ENCODE results near the gene WNT11.

The WNT11 gene

DNA sequence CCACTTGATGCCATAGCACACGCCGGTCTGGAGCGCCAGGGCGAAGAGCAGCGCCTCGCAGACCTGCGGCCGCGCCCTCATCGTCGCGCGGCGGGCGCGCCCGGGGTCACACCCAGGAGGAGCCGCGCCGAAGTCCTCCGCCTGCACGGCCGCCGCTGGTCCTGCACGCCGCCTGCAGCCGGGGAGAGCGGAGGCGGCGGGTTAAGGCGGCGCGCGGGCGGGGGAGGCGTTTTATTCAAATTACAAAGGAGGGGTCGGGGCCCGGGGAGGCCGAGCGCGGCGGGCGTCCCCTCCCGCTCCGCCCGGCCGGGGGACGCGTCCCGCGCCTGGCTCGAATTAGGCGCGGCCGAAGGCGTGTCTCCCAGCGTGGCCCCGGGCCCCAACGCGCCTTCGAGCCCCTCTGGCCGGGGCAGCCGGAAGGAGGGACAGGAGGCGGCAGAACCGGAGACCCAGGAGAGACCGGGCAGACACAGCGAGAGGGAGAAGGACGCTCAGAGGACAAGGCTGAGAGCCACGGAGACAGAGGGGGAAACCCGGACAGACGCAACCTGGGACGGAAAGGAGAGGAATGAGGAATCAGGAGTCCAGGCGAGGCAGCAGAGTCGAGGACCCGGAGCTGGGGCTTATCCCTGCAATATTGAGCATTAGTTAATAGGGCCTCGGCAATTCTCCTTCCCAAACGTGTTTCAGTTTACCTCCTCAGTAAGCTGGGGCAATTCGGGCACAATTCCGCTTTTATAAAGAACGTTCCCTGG, at the start of gene WNT11:
WNT11 (minus strand) TSS at position 176 of the 755 bp plus-strand sequence; CDS start at position 81, 95 bp downstream.
- no peak for DNase-seq (ENCODE audit: low read depth)

DNA sequence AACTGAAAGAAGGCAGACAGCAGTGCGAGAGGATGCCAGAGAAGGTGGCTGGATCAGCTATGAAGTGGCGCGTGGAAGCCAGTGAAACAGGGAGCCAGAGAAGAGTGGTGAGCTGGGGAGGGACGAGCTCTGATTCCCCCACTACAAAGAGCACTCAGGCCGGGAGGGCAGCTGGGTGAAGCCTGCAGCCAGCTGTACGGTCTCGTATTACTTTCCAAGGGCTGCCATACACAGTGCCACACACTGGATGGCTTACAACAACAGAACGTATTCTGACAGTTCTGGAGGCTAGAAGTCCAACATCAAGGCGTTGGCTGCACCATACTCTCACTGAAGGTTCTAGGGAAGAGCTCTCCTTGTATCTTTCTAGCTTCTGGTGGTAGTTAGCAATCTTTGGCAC, 47.1 kb upstream of the WNT11 start:
- DNase-seq (ENCODE audit: low read depth), result no peak

DNA sequence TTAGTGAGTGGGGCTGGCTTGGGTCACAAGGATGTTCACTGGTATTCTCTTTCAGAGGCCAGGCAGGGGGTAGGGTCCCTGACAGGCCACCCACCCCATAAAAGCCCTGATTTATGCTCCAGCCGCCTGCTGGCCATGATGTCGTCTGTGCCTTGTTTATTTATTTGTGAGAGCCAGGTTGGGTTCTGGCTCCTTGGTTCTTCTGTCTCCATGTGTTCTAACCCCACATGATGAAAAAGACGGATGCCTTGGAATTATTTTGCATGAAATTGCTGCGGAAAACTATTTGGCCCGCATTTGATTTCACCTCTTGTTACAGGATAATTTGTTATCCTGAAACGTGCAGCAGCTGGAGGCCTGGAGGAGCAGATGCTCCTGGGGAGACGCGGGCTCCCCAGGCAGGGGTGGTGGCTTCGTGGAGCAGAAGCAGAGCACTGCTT, 46.3 kb upstream of the WNT11 start:
- DNase-seq (ENCODE audit: low read depth), result no peak

DNA sequence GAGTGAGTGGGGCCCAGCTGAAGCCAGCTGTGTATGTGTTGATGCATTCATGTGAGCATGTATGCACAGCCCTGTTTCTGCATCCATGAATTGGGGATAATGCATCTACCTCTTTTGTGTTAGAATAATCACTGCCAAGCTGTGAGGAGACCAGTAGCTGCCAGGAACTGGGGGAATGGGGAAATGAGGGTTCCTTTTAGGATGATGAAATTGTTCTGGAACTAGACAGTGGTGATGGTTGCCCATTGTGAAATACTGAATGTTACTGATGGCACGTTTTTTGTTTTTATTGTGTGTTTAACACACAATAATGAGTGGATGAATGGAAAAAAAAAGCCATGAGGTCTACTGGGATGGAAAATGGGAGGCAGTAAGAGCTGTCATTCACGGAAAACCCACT, 45.3 kb upstream of the WNT11 start:
- no peak for DNase-seq (ENCODE audit: low read depth)

DNA sequence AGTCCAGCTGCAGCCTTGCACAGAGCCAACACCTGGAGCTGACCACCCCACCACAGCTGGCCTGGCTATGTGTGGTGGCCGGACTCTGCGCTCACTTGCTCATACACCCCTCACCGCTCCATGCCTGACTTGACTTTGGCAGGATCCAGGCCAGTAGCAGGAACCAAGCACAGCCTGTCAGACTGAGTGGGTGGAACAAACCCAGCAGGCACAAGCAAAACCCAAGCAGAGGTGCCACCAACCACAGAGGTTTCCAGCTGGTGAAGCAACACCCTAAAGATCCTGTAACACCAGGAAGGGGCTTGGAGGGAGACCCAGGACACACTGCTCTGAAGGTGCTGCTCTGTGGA, 44.9 kb upstream of the WNT11 start:
- no peak for DNase-seq (ENCODE audit: low read depth)

DNA sequence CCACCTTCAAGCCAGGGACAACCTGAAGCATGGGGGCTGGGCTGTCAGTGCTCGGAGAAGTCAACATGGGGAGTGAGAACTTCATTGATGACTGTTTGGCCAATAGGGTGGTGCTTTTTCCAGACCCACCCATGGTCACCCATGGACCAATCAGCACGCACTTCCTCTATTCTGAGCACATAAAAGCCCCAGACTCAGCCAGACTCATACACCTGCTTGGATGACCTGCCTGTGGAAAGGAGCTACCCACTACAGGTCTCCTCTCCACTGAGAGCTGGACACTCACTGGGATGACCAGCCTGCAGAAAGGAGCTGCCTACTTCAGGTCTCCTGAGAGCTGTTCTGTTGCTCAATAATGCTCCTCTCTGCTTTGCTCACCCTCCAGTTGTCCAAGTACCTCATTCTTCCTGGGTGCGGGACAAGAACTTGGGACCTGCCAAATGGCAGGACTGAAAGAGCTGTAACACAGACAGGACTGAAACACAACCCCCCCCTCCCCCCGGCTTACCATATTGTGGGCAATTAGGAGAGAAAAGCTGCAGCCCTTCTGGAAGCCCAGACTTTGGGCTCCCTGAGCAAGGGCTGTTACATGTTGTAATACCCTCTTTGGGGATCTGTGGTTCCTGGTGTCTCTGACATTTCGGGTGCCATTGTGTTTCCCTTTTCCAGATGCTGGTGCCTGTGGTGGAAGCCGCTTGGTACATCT, 44.4 kb upstream of the WNT11 start:
- no peak for DNase-seq (ENCODE audit: low read depth)

DNA sequence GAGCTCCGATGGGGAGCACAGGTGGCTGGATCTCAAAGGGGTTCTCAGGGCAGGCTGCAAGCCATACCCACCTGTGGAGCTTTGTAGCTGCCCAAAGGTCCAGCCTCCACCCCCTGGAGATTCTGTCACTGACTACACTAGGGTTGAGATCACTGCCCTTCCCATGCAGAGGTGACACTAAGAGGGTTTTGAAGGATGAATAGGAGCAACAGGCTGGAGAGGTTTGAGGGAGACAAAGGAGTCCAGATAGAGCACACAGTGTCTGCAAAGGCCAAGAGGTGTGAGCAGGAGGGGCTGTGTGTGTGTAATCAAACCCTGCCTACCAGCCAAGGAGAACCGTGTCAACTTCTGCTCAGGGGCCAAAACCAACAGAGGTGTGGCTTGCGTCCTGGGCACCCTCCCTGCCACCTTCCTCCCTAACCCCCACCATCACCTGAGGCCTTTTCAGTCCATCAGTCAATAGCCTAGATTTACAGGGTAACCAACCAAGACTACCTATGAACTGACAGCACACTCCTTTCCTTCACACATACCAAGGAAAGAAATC, 43.0 kb upstream of the WNT11 start:
- no peak for DNase-seq (ENCODE audit: low read depth)

DNA sequence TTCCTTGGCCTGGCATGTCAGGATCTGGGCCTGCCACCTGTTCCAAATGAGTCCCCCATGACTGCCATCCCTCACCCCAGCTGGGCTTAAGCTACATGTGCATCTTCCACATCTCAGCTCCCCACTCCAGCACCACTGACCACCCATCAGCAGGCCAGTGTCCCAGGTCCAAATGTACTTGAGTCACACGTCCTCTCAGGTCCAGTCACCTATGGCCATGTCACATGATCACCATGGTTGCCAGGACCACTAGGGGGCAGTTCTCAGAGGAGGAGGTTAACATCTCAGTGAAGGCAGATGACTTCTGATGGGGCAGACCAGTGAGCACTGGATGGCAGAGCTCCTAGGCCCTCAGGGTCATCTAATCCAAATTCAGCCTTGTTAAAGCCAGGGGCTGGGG, 41.9 kb upstream of the WNT11 start:
- no peak for DNase-seq (ENCODE audit: low read depth)

DNA sequence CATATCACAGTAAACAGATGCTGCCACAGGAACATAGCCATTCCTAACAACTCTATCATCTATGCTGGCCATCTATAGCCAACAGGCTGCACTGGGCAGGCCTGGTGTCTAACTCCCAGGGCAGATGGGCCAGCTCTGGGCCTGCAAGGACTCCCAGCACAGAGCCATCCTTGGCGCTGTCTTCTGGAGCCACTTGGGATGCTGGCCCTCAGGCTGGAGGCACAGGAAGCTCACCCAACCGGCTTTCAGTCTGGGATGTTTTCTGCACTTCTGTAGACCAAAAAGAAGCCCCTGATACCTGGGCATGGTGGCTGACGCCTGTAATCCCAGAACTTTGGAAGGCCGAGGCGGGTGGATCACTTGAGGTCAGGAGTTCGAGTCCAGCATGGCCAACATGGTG, 40.8 kb upstream of the WNT11 start:
- DNase-seq (ENCODE audit: low read depth), result no peak

DNA sequence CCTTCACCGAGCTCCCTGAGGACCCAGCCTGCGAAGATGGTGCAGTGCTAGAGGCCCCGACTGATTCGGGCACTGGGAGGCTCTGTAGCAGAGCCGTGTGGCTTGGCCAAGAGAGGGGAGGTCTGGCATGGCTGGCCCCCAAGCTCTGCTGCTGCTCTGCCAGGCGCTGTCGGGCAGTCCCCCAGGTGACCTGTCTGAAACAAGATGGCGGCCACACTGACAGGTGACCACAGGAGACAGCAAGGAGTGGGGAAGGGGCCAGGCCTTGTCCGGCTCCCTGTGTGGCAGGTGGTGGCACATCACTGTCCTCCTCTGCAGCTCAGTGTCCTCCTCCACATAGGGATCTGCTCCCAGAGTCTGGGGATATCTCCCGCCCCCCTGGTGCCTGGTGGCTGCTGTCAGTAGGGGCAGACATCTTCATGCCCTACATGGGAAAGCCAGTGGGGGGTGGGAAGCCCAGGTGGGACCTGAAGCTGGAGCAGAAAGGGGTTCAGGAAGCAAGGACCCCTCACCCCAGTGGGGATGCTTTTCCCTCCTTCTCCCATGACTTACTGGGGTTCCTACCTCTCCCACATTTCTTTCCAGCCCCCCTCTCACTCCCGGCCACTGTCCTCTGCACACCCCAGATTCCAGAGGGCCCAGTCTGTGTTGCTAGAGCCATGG, 40.1 kb upstream of the WNT11 start:
- DNase-seq (ENCODE audit: low read depth), result no peak

DNA sequence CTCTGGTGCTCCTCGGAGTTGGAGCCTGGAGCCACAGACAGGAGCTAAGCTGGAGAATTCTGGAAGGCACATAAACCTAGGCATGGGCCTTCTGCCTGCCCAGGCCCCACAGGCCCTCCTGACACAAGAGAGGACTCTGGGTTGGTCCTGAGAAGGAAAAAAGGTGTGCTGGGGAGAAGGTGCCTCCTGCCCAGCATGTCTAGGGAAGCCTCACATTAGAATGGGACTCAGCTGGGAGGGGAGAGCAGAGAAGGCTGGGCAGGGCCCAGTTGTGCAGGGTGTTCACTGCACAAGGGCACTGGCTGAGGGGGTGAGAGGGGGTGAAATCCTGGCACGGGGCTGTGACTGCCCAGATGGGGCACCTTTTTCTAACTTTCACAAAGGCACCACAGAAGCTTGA, 39.4 kb upstream of the WNT11 start:
- no peak for DNase-seq (ENCODE audit: low read depth)

DNA sequence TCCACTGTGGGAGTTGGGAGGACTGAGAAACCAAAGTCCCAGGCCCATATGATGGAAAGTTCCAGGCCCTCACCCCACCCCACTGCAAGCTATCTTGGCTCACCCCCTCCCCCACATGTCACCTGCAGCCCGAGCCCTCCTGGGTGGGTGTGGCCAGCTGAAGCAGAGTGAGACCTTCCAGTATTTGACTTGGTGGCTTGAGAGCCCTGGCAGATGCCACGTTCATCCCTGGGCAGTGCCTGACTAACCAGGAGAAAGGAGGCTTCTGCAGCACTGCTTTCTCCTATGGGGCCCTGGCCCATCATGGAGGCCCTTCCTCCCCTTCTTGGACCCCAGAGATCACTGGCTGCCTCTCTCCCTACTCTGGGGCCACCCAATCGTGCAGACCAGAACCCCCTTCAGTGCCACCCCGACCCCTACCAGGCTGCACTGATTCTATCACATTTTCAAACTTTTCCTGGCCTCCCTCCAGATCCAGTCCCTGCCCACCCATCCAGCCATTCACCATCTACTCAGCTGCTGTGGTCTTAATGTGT, 38.1 kb upstream of the WNT11 start:
- DNase-seq (ENCODE audit: low read depth), result no peak

DNA sequence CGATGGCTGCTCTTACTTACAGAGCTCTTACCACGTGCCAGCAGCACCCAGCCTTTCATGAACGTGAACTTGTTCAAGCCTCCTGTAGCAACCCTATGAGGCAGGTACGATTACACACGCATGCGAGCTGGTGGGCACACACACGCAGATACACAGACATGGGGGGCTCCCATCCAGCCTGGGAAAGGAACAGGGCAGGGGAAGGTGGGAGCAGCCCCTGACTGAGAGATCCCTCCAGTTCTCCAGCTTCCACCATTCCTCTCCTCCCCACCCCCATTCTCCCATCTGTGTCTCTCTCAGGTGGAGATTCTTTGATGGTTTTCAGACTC, 37.6 kb upstream of the WNT11 start:
- DNase-seq (ENCODE audit: low read depth), result no peak

DNA sequence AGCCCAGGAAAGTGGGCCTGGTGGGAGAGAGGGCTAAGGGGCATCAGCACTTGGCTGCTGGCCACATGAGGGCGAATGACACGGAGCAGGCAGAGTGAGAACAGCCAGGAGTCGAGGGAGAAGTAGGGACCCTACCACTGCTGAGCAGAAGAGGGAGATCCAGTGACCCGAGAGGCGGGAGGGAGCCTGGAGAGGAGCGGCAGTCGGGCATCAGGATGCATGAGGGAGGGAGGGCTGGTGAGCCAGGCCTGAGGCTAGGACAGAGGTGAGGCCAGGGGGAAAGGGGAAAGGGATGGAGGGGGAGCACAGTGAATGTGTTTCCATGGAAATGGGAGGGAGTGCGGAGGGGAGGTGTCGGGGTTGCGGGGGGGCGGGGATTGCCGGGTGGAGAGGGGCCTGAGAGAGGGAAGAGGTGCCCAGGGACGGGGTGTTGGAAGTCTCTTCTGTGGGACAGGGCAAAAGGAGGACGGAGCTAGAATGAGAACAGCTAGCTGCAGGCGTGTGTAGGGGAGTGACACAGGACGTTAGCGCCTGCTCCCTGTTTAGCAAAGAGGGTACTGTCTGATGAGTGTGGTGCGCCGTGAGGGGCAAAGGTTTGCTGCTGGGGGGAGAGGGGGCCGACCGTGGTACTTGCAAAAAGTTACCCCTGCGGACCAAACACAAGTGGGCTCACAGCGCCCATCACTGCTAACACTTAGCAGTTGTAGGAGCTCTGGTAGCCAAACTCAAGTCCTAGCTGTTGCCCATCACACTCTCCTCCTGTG, 37.1 kb upstream of the WNT11 start:
- DNase-seq (ENCODE audit: low read depth), result no peak

DNA sequence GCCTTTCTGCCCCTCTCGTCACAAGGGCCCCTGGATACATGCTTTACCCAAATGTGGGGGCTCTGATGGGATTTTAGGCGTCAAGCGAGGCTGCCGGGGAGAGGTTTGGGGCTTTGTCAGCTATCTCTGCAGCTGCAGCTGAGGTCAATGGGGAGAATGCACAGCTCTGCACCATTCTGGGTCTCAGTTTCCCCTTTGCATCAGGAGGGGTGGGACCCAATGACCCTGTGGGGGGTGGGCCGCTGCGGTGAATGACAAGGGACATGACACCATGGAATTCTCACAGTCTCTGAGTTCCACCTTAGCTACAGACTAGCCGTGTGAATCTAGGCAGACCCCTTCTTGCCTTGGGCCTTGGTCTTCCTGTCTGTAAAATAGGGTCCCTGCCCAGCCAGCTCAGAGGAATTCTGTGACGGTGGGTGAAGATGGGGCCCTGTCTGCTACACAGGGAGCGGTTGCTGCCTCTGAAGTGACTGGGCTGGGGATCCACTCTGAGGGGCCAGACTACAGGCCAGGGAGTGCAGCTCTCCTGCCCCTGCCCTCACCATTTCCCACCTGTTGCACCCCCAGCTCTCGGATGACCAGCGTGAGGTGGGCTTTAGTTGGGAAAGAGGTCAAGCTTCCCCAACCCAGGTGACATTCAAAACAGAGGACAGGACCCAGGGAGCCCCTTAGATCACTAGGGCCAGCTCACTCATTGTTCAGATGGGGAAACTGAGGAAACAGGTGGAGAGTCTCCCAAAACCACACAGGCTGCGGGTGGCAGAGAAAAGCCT, 35.9 kb upstream of the WNT11 start:
- DNase-seq (ENCODE audit: low read depth), result no peak

DNA sequence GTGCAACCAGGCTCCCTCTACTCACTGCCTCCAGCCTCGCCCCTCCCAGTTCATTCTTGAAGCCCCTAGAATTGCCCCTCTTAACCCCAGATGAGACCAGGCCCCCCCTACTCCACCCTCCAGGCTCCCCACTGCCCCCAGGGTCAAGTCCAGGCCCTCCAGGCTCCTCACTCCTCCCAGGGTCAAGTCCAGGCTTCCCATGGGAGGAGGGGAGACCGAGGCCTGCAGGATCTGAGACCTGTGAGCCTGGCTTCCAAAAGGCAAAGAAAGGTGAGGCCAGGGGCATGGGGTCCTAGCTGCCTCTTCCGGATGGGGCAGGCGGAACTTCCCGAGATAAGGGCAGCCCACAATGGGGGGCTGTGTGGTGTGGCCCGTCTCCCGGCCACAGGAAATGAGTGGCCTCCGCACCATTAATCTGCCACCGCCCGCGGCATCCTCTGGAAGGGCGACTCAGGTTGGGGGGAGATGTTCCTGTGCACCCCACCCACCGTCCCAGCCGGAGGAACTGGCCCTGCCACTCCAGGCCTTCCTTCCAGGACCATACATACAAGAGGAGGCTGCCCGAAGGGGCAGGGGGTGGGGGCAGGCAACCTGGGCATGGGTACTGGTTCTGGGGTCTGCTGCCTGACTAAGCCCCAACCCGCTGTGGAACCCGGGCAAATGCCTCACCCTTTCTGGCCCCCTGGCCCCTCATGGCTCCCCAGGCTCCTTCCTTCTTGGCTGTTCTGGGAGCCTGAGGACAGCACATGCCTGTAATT, 35.1 kb upstream of the WNT11 start:
- DNase-seq (ENCODE audit: low read depth), result no peak

DNA sequence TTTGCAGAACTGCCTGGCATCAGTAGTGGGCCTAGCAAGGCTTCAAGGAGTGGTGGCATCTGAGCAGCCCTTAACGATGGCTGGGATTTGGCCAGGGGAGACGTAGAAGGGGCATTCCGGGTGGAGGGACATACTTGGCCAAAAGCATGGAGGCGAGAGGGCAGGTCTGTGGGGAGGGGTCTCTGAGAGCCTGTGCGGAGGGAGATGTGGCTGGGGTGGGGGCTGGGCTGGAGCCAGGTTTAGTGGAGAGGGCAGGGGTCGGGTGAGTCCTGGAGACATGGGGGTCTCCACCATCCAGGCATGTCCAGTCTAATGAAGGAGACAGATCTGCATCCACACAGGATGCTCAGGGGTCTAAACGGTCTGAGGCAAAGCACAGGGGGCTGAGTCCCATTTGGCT, 34.4 kb upstream of the WNT11 start:
- no peak for DNase-seq (ENCODE audit: low read depth)

DNA sequence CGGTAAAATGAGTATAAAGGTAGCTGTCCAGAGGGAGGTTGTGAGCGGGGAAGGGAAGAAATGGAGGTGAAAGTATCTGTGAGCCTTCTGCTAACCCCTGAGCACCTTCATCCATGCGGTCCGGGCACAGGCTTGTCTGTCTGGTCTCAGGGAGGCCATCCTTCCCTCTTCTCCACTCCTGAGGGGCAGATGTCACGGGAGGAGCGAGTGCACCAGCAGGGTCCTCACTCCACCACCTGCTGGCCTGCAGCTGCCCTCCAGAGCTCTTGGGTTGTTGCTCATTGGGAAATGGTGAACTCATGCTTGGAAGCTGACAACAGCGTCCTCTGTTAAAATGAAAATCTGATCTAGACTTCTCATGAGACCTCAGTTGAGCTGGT, 33.8 kb upstream of the WNT11 start:
- no peak for DNase-seq (ENCODE audit: low read depth)

DNA sequence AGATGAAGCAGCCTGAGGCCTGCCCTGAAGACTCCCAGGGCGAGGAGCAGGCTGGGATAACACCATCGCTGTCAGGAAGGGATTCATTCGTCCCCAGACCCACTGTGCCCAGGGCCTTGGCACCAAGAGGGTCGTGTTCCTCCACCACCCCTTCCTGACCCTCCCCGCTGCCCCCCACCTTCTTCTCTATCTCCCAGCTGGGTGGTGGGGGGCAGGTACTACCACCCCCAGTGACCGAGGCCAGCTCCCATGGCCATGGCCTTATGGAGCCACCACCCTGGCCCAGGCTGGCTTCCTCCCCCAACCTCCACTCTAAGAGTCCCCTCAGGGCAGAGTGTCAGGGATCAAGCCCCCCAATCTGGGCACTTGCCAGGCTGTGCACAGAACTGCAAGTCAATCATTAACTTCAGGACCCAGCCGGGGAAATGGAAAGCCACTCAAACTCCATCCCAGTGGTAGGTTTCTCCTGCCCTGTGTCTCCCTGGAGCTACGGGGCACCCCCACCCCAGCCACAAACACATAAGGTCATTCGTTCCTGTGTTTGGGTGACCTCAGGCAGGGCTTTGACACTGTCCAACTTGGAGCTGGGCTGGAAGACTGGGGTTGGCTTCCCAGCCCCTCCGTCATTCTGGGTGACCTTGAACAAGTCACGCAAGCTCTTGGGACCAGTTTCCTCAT, 33.3 kb upstream of the WNT11 start:
- DNase-seq (ENCODE audit: low read depth), result no peak

DNA sequence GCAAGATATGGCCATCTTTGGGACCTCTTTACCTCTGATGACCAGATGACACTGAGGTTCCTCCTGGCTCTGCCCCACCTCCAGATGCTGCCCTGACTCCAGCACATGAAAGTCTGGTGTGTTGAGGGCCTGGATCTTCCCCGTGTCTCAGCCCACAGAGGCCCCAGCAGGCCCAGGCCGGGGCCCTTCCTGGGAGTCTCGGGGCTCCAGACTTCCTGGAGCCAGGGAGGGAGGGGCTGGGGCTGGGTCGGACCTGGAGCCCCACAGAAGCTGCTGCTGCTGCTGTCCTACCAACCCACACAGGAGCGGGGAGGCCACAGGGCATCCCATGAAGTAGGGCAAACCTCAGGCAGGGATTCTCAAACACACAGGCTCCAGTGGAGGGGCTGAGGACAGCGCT, 32.2 kb upstream of the WNT11 start:
- DNase-seq (ENCODE audit: low read depth), result no peak
